M059J (cell line): ENCODE data around the gene DCHS2. TPM values are rescaled to one million over a fixed set of nuclear protein-coding genes. Genes with fewer than 3 reads are reported as not detected.

Experiments
- DNase-seq: peaks from one replicate; pipeline ENCODE4 v3.0.0-alpha.2; 2012; ENCODE audit warnings: low read depth
- total RNA-seq: library from RNA; depleted of rRNA; stranded (reverse); fragments of >200 nt; shearing (Covaris generic); gene quantifications from 2 replicates; pipeline ENCODE4 v1.2.3, GENCODE V29; 2014

The DCHS2 gene
- total RNA-seq, 1 experiment from 2014 or later = under 0.01 TPM

DNA sequence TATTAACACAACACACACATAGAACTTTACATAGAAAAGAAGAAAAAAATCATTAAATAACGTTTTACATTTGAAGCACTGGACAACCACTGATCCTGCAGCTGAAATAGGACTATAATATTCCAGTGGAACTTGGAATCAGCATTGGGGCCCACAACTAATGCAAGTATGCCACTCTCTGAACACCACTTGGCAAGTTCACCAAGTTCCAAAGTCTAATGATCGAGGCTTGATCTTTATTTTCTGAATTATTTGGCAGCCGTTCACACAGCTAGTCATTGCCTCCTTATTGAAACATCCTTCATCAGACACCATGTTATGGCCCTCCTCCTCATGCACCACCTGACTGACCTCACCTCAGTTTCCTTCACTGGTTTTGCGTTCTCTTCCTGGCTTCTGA lies 107.6 kb downstream of the DCHS2 start:
- no peak for DNase-seq

- no peak for DNase-seq
These were observed 115.1 kb downstream of the DCHS2 start for GRCh38 chr4:154376486-154376885.

- DNase-seq = no peak
These were observed 123.5 kb downstream of the DCHS2 start for GRCh38 chr4:154368060-154368459.

GRCh38 chr4:154367659-154368058 lies 123.9 kb downstream of the DCHS2 start:
- DNase-seq = no peak

DNA sequence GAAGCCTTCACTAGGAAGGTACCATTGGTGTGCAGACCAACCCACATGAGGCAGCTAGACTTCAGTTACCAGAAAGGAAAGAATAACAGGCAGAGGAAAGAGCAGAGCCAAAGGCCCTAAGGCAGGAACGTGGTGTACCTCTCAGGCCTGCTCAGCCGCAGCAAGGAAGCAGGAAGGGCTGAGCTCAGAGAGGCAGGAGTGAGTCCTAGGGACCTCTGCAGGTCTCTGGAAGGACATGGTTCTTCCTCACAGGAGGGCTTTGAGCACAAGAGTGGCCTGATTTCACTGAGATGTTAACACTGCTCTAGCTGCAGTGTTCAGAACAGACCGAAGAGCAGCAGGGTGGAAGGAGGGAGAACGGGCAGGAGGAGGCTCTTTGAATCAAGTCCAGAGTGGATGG lies 124.6 kb downstream of the DCHS2 start:
- DNase-seq = peak; percentile 7

GRCh38 chr4:154364066-154364845 lies 127.3 kb downstream of the DCHS2 start:
- DNase-seq = no peak

DNA sequence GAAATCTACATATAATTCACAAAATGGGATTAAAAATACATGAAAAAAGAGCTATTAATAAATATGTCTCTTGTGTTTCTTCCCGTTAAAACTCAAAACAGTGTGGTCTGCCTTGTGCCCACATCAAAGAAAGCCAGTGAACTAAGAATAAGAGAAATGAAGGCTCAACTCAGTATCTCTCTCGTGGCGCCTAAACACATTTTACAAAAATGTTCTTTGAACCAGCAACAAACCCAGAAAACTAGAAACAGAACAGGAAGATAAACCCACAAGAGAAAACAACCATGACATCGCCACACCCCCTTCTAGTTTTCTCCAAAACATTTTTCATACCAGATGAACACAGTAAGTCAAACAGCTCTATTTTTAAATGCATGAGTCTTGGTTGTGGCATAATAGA lies 130.1 kb downstream of the DCHS2 start:
- no peak for DNase-seq

DNA sequence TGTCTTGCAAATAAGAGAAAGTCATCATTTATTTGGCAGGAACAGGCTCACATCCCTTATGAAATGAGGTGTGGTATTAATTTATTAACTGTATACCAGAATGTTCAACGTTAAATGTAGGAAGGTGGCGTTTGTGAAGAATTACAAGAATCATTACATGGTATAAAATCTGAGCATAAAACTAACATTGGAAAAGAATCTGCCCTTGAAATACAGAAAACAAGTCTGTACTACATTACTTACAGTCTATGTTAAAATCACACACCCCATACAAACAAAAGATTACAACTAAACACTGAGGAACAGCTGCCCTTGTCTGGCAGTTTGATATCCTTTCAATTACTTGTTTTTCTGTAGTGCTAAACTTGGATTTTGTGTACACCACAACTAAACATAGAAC lies 131.1 kb downstream of the DCHS2 start:
- no peak for DNase-seq

- no peak for DNase-seq
These were observed 136.7 kb downstream of the DCHS2 start for GRCh38 chr4:154354883-154355282.

- peak; percentile 6 for DNase-seq
These were observed 141.8 kb downstream of the DCHS2 start for GRCh38 chr4:154349829-154350228.

- no peak for DNase-seq
These were observed 142.9 kb downstream of the DCHS2 start for GRCh38 chr4:154348657-154349056.

DNA sequence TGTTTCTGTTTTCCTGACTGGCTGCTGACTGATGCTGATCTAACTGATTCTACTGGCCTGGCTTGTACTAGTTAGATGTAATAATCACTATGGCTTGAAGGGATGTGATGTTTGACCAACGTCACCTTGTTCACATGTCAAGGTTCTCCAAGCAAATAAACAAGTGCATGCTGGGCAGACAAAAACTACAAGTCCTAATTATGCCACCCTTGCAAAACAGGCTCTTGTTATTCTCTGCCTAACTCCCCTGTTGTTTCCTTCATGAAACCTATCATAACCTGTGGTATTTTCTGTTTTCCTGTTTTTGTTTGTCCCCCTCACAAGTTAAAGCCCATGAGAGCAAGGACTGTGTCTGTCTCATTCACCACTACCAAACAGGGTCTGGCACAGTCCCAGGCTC lies 146.2 kb downstream of the DCHS2 start:
- no peak for DNase-seq

DNA sequence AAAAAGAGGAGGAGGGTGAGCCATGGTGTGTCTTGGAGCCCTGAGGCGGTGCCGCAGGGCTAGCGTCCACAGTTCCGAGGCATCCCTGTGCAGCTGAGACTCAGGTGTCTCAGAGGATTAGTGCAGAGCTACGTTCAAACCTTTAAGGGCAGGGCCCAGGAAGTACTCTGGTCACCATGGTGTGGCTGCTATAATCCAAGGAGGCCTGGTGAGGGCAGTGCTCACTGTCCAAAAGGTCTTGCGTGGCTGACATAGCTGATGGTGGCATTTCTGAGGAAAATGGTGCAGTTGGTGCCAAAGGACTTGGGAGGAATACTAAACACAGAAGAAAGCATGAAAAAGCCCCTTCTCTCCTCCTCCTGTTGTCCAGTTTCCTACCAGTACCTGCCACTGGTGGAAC lies 146.9 kb downstream of the DCHS2 start:
- no peak for DNase-seq

DNA sequence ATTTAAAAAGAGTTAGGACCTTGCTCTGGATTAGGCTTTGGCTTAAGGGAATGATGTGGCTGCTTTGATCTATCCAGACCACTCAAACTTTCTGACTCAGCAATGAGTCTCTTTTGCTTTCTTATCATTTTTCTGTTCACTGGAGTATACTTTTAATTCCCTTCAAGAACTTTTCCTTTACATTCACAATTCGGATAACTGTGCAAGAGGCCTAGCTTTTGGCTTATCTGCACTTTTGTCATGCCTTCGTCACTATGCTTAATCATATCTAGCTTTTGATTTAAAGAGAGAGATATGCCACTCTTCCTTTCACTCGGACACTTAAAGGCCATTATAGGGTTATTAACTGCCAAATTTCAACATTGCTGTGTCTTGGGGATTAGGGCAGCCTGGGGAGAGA lies 147.9 kb downstream of the DCHS2 start:
- no peak for DNase-seq

GRCh38 chr4:154341448-154341847 lies 150.2 kb downstream of the DCHS2 start:
- no peak for DNase-seq

DNA sequence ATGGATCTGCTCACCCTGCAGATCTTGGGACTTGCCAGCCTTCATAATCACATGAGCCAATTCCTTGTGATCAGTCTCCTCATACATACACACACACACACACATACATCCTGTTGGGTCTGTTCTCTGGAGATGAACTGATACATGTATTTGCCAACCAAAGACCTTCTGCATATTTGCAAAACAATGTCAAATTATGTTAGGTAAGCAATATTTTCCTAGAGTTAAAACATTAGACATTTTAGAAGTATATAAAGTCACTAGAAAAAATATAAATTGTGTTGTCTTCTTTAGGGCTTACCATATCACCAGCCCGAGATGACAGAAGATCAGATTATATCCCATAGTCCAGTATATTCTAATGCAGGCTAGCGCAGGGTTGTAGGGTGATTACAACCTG lies 156.0 kb downstream of the DCHS2 start:
- DNase-seq = no peak

GRCh38 chr4:154332681-154333421 lies 158.7 kb downstream of the DCHS2 start:
- DNase-seq = peak; percentile 55

DNA sequence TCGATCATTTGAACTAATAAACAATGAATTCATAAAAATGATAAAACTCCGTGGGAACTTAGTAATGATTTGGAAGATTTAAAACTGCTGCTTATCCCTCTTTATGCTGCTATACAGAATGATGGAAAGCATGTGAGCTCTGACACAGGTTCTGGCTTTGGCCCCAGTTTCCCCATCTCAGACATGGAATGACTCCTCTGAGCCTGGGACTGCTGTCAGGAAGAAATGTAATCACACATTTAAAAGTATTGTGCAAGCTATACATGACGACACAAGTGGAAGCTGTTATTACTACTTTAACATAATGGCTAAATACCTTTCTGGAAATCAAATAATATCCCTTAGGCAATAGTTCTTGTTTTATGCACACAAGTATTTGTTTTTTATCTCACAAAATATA lies 161.7 kb downstream of the DCHS2 start:
- no peak for DNase-seq

DNA sequence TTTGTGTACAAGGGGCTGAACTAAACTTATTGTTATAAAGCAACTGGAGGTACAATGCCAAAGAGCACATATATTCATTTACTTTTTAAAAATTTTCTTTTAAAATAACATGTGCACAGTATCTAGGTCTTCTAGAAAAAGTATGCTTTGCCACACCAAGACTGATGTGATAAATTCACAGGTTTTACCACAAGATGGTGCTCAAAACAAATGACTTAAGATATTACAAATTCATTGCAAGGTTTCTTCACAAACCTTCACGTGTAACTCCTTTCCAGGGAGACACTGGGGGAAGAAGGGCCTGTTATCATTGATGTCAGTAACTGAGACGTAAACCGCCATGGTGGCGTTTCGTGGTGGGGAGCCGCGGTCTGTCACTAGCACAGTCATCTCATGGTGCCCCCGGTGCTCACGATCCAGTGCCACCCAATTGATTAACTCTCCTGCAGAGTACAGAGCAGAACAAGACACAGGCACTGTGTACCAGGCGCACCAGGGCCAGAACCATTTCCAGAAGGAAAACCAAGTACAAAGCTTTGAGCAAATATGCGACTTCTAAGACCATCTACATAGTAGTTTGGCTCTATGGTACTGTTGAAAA lies 162.2 kb downstream of the DCHS2 start:
- peak; percentile 34 for DNase-seq

GRCh38 chr4:154328030-154328429 lies 163.6 kb downstream of the DCHS2 start:
- no peak for DNase-seq

DNA sequence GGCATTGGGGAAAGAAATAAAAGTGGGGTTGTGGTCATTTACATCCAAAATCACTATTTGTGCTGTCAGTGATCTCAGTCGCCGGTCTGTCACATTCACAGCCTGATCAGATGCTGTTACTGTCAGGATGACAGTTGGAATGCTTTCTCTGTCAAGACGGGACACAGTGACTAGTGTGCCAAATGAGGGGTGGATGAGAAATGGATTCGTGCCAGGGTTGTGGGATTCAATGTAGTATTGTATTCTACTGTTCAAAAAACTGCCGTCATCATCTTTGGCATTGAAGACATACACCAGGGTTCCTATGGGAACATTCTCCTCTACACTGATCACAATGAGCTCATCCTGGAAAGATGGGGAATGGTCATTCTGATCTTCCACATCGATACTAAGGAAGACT lies 171.1 kb downstream of the DCHS2 start:
- no peak for DNase-seq

- no peak for DNase-seq
These were observed 171.9 kb downstream of the DCHS2 start for GRCh38 chr4:154319736-154320135.
